Activated T-cell treated with anti-CD3 and anti-CD28 coated beads, Interleukin-2, amount 50 U/mL, for 4 hours (primary cell): ENCODE measurements around the gene CAP1. TPM values are rescaled to one million over a fixed set of nuclear protein-coding genes. Genes with fewer than 3 reads are reported as not detected.
"Not testable (repeated sequence)": the region's sequence is repeated elsewhere in the genome, so short reads cannot be mapped to it uniquely, and the experiment has no call there.

Experiments used
- ATAC-seq, 2 donors: fragments of 200-7000 bp; cut with Tn5 transposase; one replicate each; pipeline ENCODE4 v1.10.0; 2021
- DNase-seq: peaks from one replicate; pipeline ENCODE4 v3.0.0-alpha.2; 2020
- H3K27me3 Mint-ChIP-seq: one replicate; pipeline ENCODE4 v1.8.0; 2021; ENCODE audit warnings: low read depth, mixed read lengths
- H3K36me3 Mint-ChIP-seq: one replicate; pipeline ENCODE4 v1.8.0; 2022; ENCODE audit warnings: mixed read lengths; ENCODE audit not compliant: insufficient read depth
- H3K4me1 Mint-ChIP-seq: one replicate; pipeline ENCODE4 v1.8.0; 2021; ENCODE audit warnings: low read depth, mixed read lengths
- H3K4me3 Mint-ChIP-seq: one replicate; pipeline ENCODE4 v1.8.0; 2021; ENCODE audit warnings: mild to moderate bottlenecking, moderate library complexity, mixed read lengths
- H3K9me3 Mint-ChIP-seq: one replicate; pipeline ENCODE4 v1.8.0; 2021; ENCODE audit warnings: mixed read lengths
- total RNA-seq, 3 donors: library from RNA; stranded (reverse); gene quantifications; one replicate each; pipeline ENCODE4 v1.2.1, GENCODE V29; 2021

CAP1 gene
- total RNA-seq, 3 donors from 2014 or later, result 349 to 426 (median 389) TPM

DNA sequence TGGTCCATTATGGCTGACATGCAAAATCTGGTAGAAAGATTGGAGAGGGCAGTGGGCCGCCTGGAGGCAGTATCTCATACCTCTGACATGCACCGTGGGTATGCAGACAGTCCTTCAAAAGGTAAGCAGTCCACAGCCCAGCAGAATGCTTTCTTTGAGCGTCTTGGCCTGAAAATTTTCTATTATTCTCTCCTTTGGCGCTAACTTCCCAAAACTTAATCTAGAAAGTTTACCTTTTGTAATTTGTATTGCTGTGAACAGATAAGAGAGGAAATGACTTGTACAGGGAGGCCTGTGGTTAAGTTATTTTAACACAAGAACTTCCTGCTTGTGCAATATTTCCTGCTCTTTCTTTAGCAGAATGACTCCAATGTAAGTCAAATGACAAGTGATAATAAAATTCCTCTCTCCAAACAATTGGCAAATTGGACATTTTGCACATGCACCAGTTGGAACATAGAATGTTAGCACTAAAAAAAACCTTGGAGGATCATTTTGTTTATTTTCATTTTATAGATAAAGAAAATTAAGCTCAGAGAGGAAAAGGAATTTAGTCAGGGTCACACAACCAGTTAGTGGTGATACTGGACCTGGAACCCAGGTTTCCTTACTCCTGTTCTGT lies 18.9 kb downstream of the CAP1 start:
- H3K27me3 Mint-ChIP-seq, result no peaks in the 10 kb centered on the region
- H3K4me1 Mint-ChIP-seq, result peaks cover 94% of the 10 kb centered on the region
- DNase-seq, result no peak
- no peaks in the 10 kb centered on the region for H3K9me3 Mint-ChIP-seq
- peak overlapping the region; percentile 46 for H3K4me3 Mint-ChIP-seq
- peaks cover 52% of the 10 kb centered on the region for H3K36me3 Mint-ChIP-seq
- peak; percentile 59 to 70 for ATAC-seq

DNA sequence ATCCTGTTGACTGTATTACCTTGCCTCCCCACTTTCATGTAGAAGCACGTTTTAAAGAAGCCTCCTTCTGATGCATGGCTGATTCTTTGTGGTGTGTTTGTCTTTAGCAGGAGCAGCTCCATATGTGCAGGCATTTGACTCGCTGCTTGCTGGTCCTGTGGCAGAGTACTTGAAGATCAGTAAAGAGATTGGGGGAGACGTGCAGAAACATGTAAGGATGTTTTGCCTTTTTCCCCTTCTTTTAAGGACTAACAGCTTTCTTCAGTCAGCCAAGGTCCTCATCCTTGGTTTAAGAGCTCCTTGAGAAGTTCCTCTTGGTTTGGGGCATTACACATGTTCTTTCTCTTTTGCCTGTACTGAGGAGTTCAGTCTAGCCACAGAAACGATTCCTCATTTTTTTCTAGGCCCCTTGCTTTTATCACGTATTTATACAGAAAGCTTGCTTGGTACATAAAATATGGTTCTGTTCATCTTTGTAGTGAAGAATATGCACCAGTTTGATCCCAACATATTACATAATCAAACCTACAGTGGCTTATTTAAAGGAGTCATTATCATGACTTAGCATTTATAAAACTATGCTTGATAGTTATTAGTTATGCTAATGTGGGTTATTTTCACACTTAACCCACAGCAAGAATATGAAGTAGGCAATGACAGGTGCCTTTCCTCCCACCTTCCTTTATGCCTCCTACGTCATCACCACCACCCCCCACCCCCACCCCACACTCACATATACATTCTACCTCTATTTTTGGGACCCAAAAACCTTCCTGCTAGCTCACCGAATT lies 19.6 kb downstream of the CAP1 start:
- no peaks in the 10 kb centered on the region for H3K9me3 Mint-ChIP-seq
- peak overlapping the region; percentile 46 for H3K4me3 Mint-ChIP-seq
- DNase-seq (no peak), ATAC-seq (peak in 1 of 2 donors; percentile 15)
- H3K27me3 Mint-ChIP-seq, result no peaks in the 10 kb centered on the region
- H3K36me3 Mint-ChIP-seq, result peaks cover 51% of the 10 kb centered on the region
- H3K4me1 Mint-ChIP-seq, result peaks cover 94% of the 10 kb centered on the region

- no peaks in the 10 kb centered on the region for H3K27me3 Mint-ChIP-seq
- H3K4me3 Mint-ChIP-seq, result no peak overlapping the region
- H3K9me3 Mint-ChIP-seq, result no peaks in the 10 kb centered on the region
- peaks cover 70% of the 10 kb centered on the region for H3K4me1 Mint-ChIP-seq
- peaks cover 66% of the 10 kb centered on the region for H3K36me3 Mint-ChIP-seq
- DNase-seq (no peak), ATAC-seq (no peak)
Measured at GRCh38 chr1:40064797-40065499, 24.4 kb downstream of the CAP1 start.

DNA sequence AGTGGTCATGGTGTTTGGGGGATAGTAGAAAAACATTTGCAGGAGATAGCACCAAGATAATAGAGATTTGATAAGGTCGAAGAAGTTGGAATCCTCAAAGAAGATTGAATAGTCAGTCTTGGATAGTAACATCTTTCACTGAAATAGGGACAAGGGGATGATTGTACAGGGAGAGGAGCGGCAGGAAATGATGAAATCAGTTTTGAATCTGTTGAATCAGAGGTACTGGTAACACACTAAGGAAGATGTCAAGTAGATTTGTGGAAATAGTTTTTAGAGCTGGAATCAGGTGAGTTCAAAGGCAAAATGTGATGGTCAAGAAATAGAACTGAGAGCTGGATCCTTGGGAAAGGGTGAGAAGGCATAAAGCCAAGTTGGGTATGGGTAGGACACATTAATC lies 26.5 kb downstream of the CAP1 start:
- H3K27me3 Mint-ChIP-seq, result no peaks in the 10 kb centered on the region
- ATAC-seq, result peak in 1 of 2 donors; percentile 28
- DNase-seq, result no peak
- H3K36me3 Mint-ChIP-seq, result peaks cover 56% of the 10 kb centered on the region
- H3K4me1 Mint-ChIP-seq, result peaks cover 51% of the 10 kb centered on the region
- H3K4me3 Mint-ChIP-seq, result no peak overlapping the region
- no peaks in the 10 kb centered on the region for H3K9me3 Mint-ChIP-seq

DNA sequence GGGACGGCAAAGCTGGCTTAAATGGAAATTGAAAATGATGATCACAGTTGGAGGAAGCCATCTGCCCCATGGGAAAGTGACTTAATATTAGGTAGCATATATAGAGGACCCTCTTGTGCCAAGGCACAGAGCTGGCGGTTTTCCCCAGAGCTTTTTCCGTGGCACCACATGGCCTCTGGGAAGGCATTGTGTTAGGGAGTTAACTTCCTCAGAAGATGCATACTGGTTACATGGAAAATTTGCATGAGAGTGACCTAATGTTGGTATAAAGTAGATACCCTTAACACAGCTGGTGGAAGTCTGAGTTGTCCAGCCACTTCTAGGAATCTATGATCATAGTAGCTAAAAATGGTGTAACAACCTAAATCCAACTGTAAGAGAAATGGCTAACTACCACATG lies 27.3 kb downstream of the CAP1 start:
- H3K36me3 Mint-ChIP-seq, result peaks cover 56% of the 10 kb centered on the region
- H3K9me3 Mint-ChIP-seq, result no peaks in the 10 kb centered on the region
- DNase-seq (no peak), ATAC-seq (no peak)
- no peak overlapping the region for H3K4me3 Mint-ChIP-seq
- H3K27me3 Mint-ChIP-seq, result no peaks in the 10 kb centered on the region
- H3K4me1 Mint-ChIP-seq, result peaks cover 45% of the 10 kb centered on the region

DNA sequence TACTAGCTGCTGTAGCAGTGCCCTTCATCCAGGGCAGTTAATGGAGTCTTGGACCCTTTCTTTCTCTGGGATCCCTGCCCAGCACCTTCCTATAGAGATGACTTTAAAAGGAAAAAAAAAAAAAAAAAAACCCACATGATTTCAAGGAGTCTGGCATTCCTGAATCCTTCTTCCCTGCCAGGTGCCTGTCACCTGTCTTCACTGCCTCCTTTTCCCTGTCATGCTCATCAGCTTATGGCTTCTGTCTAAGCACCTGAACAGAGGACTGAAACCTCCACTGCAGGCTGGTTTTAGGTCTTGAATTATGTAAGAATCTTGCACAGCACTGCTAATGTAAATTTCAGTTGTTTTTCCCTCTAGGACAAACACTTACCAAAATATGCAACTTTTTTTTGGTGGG lies 31.6 kb downstream of the CAP1 start:
- Mint-ChIP-seq H3K4me1 (peaks cover 10% of the 10 kb centered on the region), H3K36me3 (peaks cover 29% of the 10 kb centered on the region), H3K27me3 (no peaks in the 10 kb centered on the region), H3K4me3 (no peak overlapping the region), H3K9me3 (no peaks in the 10 kb centered on the region)
- ATAC-seq (no peak), DNase-seq (no peak)

DNA sequence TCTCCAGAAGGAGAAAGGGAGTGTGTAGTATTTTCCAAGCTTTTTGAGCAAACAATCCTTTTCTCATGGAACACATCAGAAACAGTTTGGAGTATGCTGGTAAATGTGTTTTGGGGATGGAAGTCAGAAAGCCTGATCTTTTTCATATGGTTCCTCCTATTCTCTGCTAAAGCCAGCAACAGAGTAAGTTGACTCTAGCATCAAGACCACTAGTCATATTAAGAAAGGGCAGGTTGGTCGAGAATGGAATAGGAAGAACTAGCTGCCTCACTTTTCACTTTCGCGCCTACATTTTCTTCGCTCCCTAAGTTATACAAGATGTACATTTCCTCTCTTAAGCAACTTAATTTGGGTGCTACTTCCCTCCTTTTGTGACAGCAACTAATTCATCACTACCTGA lies 32.5 kb downstream of the CAP1 start:
- Mint-ChIP-seq H3K36me3 (peaks cover 25% of the 10 kb centered on the region), H3K9me3 (no peaks in the 10 kb centered on the region), H3K4me3 (no peak overlapping the region), H3K27me3 (no peaks in the 10 kb centered on the region), H3K4me1 (peaks cover 4% of the 10 kb centered on the region)
- no peak for ATAC-seq
- DNase-seq, result no peak

DNA sequence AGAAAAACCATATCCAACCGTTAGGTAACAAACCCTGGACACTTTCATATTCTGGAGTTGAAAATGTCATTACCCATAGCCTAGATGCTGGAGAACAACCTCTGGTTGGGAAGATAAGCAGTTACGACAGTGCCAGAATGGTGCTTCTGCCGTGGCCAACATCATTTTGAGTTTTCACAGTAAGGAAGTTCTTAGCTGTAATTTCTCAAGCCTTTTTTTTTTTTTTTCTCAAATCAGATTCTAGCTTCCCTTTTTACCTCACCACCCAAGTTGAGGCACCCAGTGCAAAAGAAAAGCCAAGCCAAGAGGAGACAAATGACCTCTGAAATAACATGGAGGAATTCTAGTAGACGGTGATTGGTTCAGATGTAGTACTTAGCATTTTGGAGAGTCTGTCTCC lies 34.7 kb downstream of the CAP1 start:
- ATAC-seq (no peak), DNase-seq (no peak)
- peaks cover 8% of the 10 kb centered on the region for H3K4me1 Mint-ChIP-seq
- no peak overlapping the region for H3K4me3 Mint-ChIP-seq
- peaks cover 27% of the 10 kb centered on the region for H3K36me3 Mint-ChIP-seq
- no peaks in the 10 kb centered on the region for H3K27me3 Mint-ChIP-seq
- no peaks in the 10 kb centered on the region for H3K9me3 Mint-ChIP-seq

- Mint-ChIP-seq H3K36me3 (peaks cover 24% of the 10 kb centered on the region), H3K27me3 (no peaks in the 10 kb centered on the region), H3K9me3 (no peaks in the 10 kb centered on the region), H3K4me1 (peaks cover 9% of the 10 kb centered on the region), H3K4me3 (no peak overlapping the region)
- DNase-seq, result no peak
- ATAC-seq, result no peak
Measured at GRCh38 chr1:40076895-40077312, 36.4 kb downstream of the CAP1 start.

GRCh38 chr1:40078512-40079333 lies 38.2 kb downstream of the CAP1 start:
- DNase-seq, result peak; percentile 36
- ATAC-seq, result peak; percentile 68 to 73
- H3K4me3 Mint-ChIP-seq, result no peak overlapping the region
- H3K4me1 Mint-ChIP-seq, result peaks cover 7% of the 10 kb centered on the region
- H3K9me3 Mint-ChIP-seq, result no peaks in the 10 kb centered on the region
- peaks cover 25% of the 10 kb centered on the region for H3K36me3 Mint-ChIP-seq
- no peaks in the 10 kb centered on the region for H3K27me3 Mint-ChIP-seq

DNA sequence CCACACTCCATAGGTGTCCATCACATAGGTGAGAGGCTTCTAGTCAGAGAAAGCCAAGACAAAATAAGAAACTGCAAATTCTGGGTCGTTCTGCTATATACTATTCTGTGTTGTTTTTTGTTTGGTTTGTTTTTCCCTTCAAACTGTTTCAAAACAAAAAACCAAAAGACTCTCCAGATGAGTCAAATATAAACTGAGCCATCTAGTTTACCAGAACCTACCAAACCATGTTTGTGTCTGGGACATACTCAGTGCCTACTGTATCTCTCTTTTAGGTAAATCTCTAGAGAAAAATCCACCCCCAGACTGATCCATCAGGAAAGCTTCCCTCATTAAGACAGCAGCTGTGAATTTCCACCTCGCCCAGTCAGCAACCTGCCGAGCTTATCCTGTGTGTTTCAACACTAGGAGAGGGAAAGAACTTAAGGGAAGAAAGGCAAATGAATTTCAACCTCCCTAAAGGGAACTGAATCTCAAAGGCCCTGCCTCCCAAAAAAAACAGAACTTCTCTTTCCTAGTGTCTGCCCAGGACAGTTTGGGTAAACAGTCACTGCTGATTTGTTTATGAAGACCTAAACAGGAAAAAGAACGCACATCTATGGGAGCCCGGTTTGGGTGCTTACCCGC lies 39.4 kb downstream of the CAP1 start:
- Mint-ChIP-seq H3K4me3 (no peak overlapping the region), H3K9me3 (no peaks in the 10 kb centered on the region), H3K27me3 (no peaks in the 10 kb centered on the region), H3K4me1 (peaks cover 4% of the 10 kb centered on the region), H3K36me3 (peaks cover 28% of the 10 kb centered on the region)
- ATAC-seq (no peak), DNase-seq (no peak)

GRCh38 chr1:40081871-40082270 lies 41.3 kb downstream of the CAP1 start:
- ATAC-seq, result no peak
- no peaks in the 10 kb centered on the region for H3K27me3 Mint-ChIP-seq
- no peak for DNase-seq
- H3K36me3 Mint-ChIP-seq, result peaks cover 36% of the 10 kb centered on the region
- H3K4me1 Mint-ChIP-seq, result peaks cover 9% of the 10 kb centered on the region
- H3K9me3 Mint-ChIP-seq, result no peaks in the 10 kb centered on the region
- H3K4me3 Mint-ChIP-seq, result no peak overlapping the region

- ATAC-seq, H3K4me1 Mint-ChIP-seq, H3K9me3 Mint-ChIP-seq, H3K27me3 Mint-ChIP-seq: not testable (repeated sequence)
- DNase-seq, result peak; percentile 27
- Mint-ChIP-seq H3K4me3 (peak overlapping the region; percentile 29), H3K36me3 (peaks cover 43% of the 10 kb centered on the region)
Measured at GRCh38 chr1:40084750-40085149, 44.2 kb downstream of the CAP1 start.
